KBM-7 (cell line): ENCODE data around the gene ANGPT4.
"Not testable (repeated sequence)": the region's sequence is repeated elsewhere in the genome, so short reads cannot be mapped to it uniquely, and the experiment has no call there.

Source experiments
- DNase-seq: peaks from one replicate; pipeline ENCODE4 v3.0.0-alpha.2; 2015
- in situ Hi-C: fragments of 300-500 bp; cut with MboI; formaldehyde crosslinking; loops from 2 replicates; pipeline ENCODE4 v1.14.3; 2020; ENCODE audit warnings: low sequenced_read_pairs, low pct_unique_long_range_greater_than_20kb, mixed read lengths

Gene ANGPT4

GRCh38 chr20:856361-856775 lies 59.8 kb downstream of the ANGPT4 start:
- in situ Hi-C loops = no loop called here

GRCh38 chr20:855466-856360 lies 60.4 kb downstream of the ANGPT4 start:
- in situ Hi-C loops = no loop called here

More at GRCh38 chr20:856361-856775, 59.8 kb downstream of the ANGPT4 start:
- no peak for DNase-seq

GRCh38 chr20:854601-855000 lies 61.5 kb downstream of the ANGPT4 start:
- in situ Hi-C loops = no loop called here
- no peak for DNase-seq

More at GRCh38 chr20:855466-856360, 60.4 kb downstream of the ANGPT4 start:
- no peak for DNase-seq

DNA sequence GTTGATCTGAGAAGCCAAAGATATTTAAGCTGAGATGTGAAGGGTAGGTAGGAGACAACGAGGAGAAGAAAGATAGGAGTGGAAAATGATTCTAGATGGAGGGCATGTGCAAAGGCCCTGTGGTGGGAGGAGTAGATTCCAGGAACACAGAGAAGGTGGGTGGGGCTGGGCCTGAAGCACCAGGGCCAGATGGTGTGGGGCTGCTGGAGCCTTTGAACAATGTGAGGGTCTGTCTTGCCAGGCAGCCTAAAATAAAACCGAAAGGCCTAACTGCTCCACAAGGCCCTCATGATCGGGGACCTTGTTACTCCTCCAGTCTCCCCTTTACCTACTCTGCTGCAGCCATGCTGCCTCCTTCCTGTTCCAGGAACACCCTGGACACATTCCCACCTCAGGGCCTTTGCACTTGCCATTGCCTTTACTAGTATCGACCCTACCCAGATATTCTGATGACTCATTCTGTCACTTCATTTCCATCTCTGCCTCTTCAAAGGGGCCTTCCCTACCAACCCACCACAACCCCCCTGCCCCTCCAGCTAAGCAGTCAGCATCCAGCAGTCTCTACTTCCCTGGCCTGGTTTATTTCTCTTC lies 62.6 kb downstream of the ANGPT4 start:
- in situ Hi-C loops = no loop called here
- DNase-seq = no peak

DNA sequence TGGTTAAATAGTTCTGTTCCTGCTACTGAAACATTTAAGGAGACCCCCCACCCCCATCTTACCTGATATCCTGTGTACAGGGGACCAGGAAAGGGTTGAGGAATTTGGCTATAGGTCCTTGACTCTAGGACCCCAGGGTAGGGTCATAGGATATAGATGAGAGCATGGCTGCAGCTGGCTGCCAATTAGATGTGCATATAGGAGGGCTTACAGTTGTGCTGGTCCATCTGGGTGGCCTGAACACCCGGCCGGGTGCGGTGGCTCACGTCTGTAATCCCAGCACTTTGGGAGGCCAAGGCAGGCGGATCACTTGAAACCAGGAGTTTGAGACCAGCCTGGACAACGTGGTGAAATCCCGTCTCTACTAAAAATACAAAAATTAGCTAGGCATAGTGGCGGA lies 67.4 kb downstream of the ANGPT4 start:
- DNase-seq, in situ Hi-C loops: not testable (repeated sequence)

DNA sequence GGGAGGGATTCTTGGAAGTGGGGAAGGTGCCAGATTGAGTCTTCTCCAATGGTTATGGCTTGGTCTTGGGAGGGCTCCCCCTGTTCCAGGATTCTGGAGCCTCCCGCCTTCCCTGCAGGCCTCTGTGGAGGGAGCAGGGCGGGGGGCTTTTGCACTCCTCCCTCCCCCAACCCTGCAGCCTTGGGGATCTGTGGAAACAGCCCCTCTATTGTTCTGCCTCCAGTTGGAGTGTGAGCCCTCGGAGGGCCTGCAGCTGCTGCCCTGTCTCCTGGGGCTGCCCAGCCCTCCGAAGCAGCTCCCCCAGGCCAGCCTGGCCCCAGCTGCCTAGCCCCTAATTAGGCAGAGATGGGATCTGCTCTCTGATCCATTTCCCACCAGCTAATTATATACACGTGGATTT lies 67.9 kb downstream of the ANGPT4 start:
- in situ Hi-C loops = no loop called here
- DNase-seq = no peak

DNA sequence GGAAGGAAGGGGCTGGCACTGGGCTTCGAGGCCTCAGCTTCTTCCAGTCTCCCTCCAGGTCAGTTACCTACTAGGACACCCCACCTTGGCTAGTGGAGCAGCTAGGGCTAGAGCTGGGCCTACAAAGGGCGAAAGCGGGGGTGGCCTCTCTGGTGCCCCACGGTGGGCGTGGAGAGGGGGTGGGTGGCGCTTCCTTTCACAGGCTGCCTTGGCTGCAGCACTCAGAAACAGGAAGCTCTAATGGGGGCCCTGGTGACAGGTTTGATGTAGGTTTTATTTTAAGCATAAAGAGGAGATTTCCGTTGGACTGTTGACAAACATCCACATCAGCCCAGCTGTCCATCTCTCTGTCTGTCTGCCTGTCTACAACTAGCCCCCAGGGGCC lies 69.2 kb downstream of the ANGPT4 start:
- in situ Hi-C loops = no loop called here
- DNase-seq = peak; percentile 79

DNA sequence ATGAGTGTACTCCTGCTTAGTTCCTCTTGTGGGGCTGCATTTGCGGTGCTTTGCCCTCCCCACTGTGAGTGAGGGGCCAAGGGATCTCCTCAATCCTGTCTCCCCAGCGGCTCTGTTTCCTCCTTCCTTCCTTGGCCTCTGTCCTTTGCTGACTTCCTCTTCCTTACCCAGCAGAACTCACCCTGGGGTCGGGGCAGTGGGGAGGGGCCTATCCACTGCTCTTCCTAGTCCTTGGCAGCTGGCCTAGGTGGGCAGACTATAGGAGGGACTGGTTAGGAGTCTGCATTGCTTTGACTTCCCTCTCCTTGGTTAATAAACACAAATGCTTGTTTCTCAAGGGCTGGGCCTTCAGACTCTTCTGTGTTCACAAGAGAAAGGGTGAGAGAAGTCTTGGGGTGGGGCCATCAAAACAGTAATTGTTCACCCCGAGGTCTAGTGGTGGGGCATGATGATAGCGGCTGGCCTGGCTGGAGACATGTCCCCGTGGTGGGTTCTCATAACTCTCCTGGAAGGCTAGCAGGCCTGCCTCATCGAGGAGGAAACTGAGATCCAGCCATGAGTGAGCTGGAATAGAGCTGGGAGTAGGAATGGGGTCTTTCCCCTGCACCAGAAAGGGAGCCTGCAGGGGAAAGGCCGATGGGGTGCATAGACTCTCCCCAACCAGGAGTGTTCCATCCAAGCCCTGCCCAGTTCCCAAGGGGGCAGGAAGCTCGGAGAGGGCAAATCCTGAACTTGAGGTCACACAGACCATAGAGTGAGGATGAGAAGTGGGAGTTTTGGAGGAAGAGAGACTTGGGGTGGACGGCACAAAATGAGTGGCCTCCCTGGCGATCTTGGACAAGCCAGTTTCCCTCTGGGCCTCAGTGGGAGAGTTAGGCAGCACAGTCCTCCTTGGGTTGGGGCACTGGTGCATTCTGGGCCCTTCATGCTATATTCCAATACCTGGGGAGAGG lies 69.9 kb downstream of the ANGPT4 start:
- in situ Hi-C loops = no loop called here

GRCh38 chr20:845226-845868 lies 70.8 kb downstream of the ANGPT4 start:
- DNase-seq = no peak
- in situ Hi-C loops = no loop called here

More for the DNA sequence above, 69.9 kb downstream of the ANGPT4 start:
- peak; percentile 72 for DNase-seq

DNA sequence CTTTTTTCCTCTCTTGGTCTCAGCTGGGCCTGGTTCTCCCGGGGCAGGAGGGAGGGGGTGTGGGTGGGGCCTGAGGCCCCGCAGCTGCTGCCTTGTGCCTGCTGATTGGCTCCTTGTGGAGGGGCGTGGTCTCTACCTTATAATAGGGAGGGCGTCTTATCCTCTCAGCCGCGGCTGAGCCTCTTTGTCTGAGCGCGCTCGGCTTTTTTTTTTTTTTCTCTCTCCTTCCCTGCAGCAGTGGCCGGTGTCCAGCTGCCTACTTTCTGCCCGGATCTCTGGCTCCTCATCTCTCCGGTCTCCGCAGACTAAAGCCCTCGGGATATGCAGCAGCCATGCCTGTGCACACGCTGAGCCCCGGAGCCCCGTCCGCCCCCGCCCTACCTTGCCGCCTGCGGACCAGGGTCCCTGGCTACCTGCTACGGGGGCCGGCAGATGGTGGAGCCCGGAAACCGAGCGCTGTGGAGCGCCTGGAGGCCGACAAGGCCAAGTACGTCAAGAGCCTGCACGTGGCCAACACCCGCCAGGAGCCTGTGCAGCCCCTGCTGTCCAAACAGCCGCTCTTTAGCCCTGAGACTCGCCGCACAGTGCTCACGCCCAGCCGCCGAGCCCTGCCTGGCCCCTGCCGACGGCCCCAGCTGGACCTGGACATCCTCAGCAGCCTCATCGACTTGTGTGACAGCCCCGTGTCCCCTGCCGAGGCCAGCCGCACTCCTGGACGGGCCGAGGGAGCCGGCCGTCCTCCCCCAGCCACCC lies 71.5 kb downstream of the ANGPT4 start:
- in situ Hi-C loops = no loop called here
- DNase-seq = peak; percentile 49

DNA sequence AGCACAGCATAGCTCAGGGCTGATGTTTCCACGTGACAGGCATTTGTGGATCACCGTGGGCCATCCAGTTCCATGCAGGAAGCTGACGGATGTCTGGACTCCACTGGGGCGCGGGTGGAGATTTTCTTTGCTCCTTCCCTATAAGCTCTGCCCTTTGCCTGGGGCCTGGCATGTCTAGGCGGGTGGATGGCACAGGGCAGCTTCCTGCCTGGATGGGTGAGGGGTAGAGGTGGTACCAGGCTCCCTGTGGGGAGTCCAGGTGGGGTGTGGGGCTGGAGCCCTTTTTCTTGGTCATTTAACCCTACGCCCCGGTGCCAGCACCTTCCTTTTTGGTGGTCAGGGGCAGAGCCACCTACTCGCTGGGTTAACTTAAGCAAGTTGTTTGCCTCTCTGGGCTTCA lies 72.2 kb downstream of the ANGPT4 start:
- no peak for DNase-seq
- in situ Hi-C loops = no loop called here

GRCh38 chr20:842547-842940 lies 73.6 kb downstream of the ANGPT4 start:
- DNase-seq = no peak
- in situ Hi-C loops = no loop called here

GRCh38 chr20:841568-842546 lies 74.3 kb downstream of the ANGPT4 start:
- in situ Hi-C loops = no loop called here
- DNase-seq = no peak

DNA sequence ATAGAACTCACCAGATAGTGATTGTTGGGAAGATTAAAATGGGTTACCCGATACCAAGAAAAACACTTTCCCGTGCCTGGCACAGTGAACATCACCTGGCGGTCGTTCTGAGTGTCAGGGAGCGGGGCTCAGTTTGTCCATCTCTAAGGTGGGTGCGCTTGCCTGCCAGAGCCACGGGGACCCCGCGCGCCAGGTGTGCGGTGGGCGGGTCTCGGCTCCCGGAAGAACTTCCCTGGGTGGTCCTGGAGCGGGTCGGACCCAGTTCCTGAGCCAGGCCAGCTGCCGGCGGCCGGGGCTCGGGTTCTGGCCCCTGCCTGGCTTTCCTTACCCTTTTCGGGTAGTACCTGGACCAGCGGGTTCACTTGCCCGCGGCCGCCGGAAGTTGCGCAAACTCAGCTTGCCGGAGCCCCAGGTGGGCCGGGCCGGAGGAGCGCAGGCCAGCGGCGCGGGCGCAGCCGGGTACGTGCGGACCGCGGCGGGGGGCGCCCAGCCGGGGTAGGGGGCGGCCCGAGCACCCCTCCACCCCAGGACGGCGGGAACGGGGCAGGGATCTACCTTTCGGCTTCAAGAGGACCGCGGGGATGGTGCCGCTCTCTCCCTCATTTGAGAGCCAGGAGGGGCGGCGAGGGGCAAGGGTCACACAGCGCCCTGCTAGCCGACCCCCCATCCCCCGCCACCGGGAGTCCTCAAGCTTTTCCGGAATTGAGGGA lies 75.1 kb downstream of the ANGPT4 start:
- in situ Hi-C loops = no loop called here
- no peak for DNase-seq

DNA sequence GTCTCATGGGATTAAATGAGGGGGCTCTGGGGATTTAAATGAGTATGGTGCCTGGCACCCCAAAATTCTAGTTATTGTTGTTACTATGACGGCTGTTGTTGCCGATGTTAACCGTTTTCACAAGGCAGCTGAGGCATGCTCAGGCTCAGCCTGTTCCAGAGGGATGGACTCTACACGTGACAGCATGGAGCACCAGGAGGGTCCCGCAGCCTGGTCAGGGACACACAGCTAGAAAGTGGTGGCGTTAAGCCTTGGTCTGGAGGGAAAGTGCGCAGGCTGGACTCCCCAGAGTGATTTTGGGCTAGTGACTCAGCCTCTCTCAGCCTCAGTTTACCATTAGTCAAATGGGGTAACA lies 75.7 kb downstream of the ANGPT4 start:
- in situ Hi-C loops = no loop called here
- no peak for DNase-seq

GRCh38 chr20:839626-840025 lies 76.5 kb downstream of the ANGPT4 start:
- no peak for DNase-seq
- in situ Hi-C loops = no loop called here

DNA sequence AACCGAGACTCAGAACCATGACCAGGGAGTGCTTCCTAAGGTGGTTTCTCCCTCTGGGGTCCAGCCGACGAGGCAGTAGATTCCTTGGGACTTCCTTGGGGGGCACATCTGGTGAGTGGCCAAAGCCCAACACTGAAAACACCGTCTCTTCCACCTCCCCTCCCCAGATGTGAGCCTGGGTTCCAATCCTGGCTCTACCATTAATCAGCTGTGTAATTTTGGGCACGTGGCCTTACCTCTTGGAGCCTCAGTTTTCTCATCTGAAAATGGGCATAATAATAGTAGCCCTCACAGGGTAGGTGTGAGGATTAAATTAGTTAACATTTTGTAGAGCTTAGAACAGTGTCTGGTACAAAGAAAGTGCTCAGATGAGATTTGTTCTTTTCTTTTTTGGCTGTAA lies 77.1 kb downstream of the ANGPT4 start:
- in situ Hi-C loops = no loop called here

More for the DNA sequence above, 77.1 kb downstream of the ANGPT4 start:
- no peak for DNase-seq
